ENCODE measurements around the gene FAM24B. TPM values are rescaled to one million over a fixed set of nuclear protein-coding genes. Genes with fewer than 3 reads are reported as not detected.

FAM24B gene
- total RNA-seq, 4 donors from 2014 or later, result 0.88 to 2.3 (median 2.3) TPM; not detected in 1

- no peak for TF ChIP-seq POLR2A (IDR thresholded peaks at IDR 0.05)
- TF ChIP-seq CTCF (IDR thresholded peaks at IDR 0.05), result no peak
- no peaks in the 10 kb centered on the region for H3K27me3 ChIP-seq
- no peaks in the 10 kb centered on the region for H3K9me3 ChIP-seq
- no peak for DNase-seq
- H3K27ac ChIP-seq, result no peak overlapping the region
- H3K4me3 ChIP-seq, result no peak overlapping the region
- no peaks in the 10 kb centered on the region for H3K4me1 ChIP-seq
- intact Hi-C loops (cut with DNase I; ENCODE audit: low total_unique reads), result no loop called here
- H3K36me3 ChIP-seq, result no peaks in the 10 kb centered on the region
Measured at GRCh38 chr10:122850705-122851640, 28.4 kb downstream of the FAM24B start.

- no peaks in the 10 kb centered on the region for H3K27me3 ChIP-seq
- H3K36me3 ChIP-seq, result no peaks in the 10 kb centered on the region
- intact Hi-C loops (cut with DNase I; ENCODE audit: low total_unique reads), result no loop called here
- no peak for TF ChIP-seq CTCF (IDR thresholded peaks at IDR 0.05)
- TF ChIP-seq POLR2A (IDR thresholded peaks at IDR 0.05), result no peak
- no peaks in the 10 kb centered on the region for H3K9me3 ChIP-seq
- no peak for DNase-seq
- H3K27ac ChIP-seq, result no peak overlapping the region
- no peaks in the 10 kb centered on the region for H3K4me1 ChIP-seq
- no peak overlapping the region for H3K4me3 ChIP-seq
Measured at GRCh38 chr10:122849900-122850605, 29.3 kb downstream of the FAM24B start.

GRCh38 chr10:122849090-122849489 is 30.3 kb downstream of the FAM24B start:
- H3K36me3 ChIP-seq, result no peaks in the 10 kb centered on the region
- no peak for DNase-seq
- TF ChIP-seq POLR2A (IDR thresholded peaks at IDR 0.05), result no peak
- no peak for TF ChIP-seq CTCF (IDR thresholded peaks at IDR 0.05)

GRCh38 chr10:122847782-122848604 is 31.4 kb downstream of the FAM24B start:
- H3K4me1 ChIP-seq, result no peaks in the 10 kb centered on the region
- intact Hi-C loops (cut with DNase I; ENCODE audit: low total_unique reads), result no loop called here
- H3K27me3 ChIP-seq, result no peaks in the 10 kb centered on the region
- DNase-seq, result no peak
- no peak for TF ChIP-seq POLR2A (IDR thresholded peaks at IDR 0.05)
- no peak for TF ChIP-seq CTCF (IDR thresholded peaks at IDR 0.05)
- no peaks in the 10 kb centered on the region for H3K9me3 ChIP-seq
- H3K27ac ChIP-seq, result no peak overlapping the region
- H3K36me3 ChIP-seq, result no peaks in the 10 kb centered on the region
- H3K4me3 ChIP-seq, result no peak overlapping the region

More at GRCh38 chr10:122849090-122849489, 30.3 kb downstream of the FAM24B start:
- Histone ChIP-seq H3K9me3 (no peaks in the 10 kb centered on the region), H3K4me1 (no peaks in the 10 kb centered on the region), H3K27me3 (no peaks in the 10 kb centered on the region), H3K27ac (no peak overlapping the region), H3K4me3 (no peak overlapping the region)
- intact Hi-C loops (cut with DNase I; ENCODE audit: low total_unique reads), result no loop called here

All from uterus (tissue), 4 donors.